IPS DF 6.9 (cell line): ENCODE data around the gene AKR1D1.
"Not testable (repeated sequence)": the region's sequence is repeated elsewhere in the genome, so short reads cannot be mapped to it uniquely, and the experiment has no call there.

ENCODE experiments used
- DNase-seq: peaks from one replicate; pipeline ENCODE4 v3.0.0-alpha.2; 2013; ENCODE audit warnings: low read depth, low spot score
- H3K27ac ChIP-seq: one replicate; pipeline ENCODE4 v1.5.1; 2013; ENCODE audit warnings: low read length, control low read depth
- H3K27me3 ChIP-seq: 2 replicates; pipeline ENCODE4 v1.6.1; 2013; ENCODE audit warnings: mild to moderate bottlenecking, low read length; ENCODE audit not compliant: control insufficient read depth, insufficient read depth
- H3K36me3 ChIP-seq: 2 replicates; pipeline ENCODE4 v1.6.1; 2013; ENCODE audit warnings: low read length; ENCODE audit not compliant: control insufficient read depth, insufficient read depth
- H3K4me1 ChIP-seq: 2 replicates; pipeline ENCODE4 v1.6.1; 2013; ENCODE audit warnings: low read length; ENCODE audit not compliant: control insufficient read depth, insufficient read depth
- H3K4me3 ChIP-seq: 2 replicates; pipeline ENCODE4 v1.5.1; 2013; ENCODE audit warnings: mild to moderate bottlenecking, low read length
- H3K9me3 ChIP-seq: 2 replicates; pipeline ENCODE4 v1.6.1; 2013; ENCODE audit warnings: low read length, inconsistent platforms; ENCODE audit not compliant: control insufficient read depth, insufficient read depth
- WGBS: extraction: QIAGEN DNeasy Blood & Tissue Kit; methylation state at CpG from one replicate; pipeline ENCODE4 v1.1.7; 2013; ENCODE audit warnings: mixed read lengths, missing lambda C conversion rate; ENCODE audit not compliant: insufficient read length, insufficient coverage; 5-methylcytosine and 5-hydroxymethylcytosine counted together

The AKR1D1 gene

DNA sequence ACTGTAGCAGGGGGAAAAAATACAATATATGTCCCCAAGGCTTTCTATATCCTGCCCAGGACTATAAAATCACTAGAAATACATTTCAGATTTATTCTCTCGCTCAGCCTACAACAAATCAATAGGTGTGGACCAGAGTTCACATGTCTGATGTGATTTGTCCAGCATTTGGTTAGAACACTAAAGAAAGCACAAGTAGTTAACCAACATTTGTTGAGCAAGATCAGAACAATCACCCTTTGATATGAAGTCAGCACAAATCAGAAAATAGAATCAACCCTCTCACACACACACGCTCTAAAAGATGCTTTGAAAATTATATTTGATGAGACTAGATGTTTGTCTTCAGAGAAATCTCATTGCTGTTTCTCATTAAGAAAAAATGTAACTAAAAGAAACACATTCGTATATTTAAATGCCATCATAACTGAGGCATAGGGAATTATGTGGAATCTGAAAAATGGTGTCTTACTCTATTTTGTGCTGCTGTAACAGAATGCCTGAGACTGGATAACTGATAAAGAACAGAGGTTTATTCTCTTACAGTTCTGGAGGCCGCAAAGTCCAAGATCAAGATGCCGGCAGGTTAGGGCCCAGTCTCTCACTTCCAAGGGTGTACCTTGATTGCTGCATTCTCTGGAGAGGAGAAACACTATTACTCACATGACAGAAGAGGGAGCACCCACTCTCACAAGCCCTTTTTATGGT is 10.5 kb downstream of the AKR1D1 start:
- DNase-seq, result no peak
- no peaks in the 10 kb centered on the region for H3K36me3 ChIP-seq
- H3K4me3 ChIP-seq, result no peak overlapping the region
- no peaks in the 10 kb centered on the region for H3K27me3 ChIP-seq
- no peak overlapping the region for H3K27ac ChIP-seq
- H3K4me1 ChIP-seq, result no peaks in the 10 kb centered on the region
- H3K9me3 ChIP-seq, result no peaks in the 10 kb centered on the region
- WGBS, result no CpG with 5 or more reads among the region's 5 CpGs

DNA sequence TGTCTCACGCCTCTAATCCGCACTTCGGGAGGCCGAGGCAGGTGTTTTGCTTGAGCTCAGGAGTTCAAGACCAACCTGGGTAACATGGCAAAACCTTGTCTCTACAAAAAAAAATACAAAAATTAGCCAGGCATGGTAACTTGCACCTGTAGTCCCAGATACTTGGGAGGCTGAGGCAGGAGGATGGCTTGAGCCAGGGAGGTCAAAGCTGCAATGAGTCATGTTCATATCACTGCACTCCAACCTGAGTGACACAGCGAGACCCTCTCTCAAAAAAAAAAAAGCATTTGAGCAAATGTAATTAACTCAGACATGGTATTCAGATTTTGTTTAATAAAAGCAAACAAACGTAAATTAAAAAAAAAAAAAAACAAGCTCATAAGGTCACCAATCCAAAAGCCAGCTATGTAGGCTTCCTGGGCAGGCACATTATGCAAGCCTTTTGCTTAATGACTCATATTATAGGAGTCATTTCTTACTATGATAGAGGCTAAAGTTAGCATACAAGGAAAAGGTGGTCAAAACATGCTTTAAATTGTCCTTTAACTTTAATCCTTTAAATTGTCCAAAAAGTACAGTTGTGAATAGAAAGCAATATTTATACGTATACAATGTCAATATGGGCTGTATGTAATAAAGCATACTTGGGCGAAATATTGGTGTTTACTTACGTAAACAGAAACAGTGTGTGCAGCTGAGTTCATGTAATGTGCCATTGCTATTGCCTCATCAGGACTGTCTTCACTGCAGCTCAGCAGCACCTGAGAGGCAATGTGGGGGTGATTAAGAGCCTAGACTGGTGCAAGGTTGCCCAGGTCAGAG is 13.0 kb downstream of the AKR1D1 start:
- no peaks in the 10 kb centered on the region for H3K36me3 ChIP-seq
- no peak for DNase-seq
- no peaks in the 10 kb centered on the region for H3K27me3 ChIP-seq
- H3K4me3 ChIP-seq, result no peak overlapping the region
- no peaks in the 10 kb centered on the region for H3K9me3 ChIP-seq
- no peak overlapping the region for H3K27ac ChIP-seq
- no peaks in the 10 kb centered on the region for H3K4me1 ChIP-seq
- WGBS, result no CpG with 5 or more reads among the region's 9 CpGs

DNA sequence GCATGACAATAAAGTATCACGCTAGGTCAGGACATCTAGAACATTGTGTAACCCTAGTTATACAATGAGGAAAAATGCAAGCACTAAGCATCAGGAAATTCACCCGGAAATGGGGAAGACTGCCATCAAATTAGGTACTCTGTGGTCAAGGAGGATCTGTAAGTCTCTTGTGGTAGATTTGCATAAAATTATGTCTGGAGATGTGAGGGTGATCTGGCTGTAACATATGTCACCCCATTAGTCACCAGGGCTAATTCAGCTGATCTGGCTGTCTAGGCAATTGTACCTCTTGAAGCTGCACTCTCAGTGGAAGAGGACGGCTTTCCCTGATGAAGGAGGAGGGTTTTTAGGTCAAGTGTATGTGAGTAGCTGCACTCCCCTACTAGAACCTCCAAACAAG is 14.8 kb downstream of the AKR1D1 start:
- Histone ChIP-seq H3K36me3 (no peaks in the 10 kb centered on the region), H3K27me3 (no peaks in the 10 kb centered on the region), H3K4me3 (no peak overlapping the region), H3K9me3 (no peaks in the 10 kb centered on the region), H3K27ac (no peak overlapping the region), H3K4me1 (no peaks in the 10 kb centered on the region)
- no peak for DNase-seq
- WGBS, result no CpG with 5 or more reads among the region's 3 CpGs

DNA sequence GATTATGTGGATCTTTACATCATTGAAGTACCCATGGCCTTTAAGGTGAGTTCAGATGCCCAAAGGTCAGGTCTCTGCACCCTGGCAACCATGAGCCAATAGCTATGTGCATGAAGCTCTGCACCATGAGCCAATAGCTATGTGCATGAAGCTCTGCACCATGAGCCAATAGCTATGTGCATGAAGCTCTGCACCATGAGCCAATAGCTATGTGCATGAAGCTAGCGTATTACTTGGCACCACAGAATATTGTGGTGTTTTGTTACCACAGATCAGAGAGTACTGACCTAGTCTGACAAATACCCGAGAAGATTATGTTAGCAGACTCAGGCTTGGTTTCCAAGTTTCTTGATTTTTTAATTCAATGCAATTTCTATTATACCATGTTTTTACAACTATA is 15.6 kb downstream of the AKR1D1 start:
- H3K36me3 ChIP-seq, H3K4me3 ChIP-seq, H3K27ac ChIP-seq, H3K4me1 ChIP-seq, H3K27me3 ChIP-seq, DNase-seq, H3K9me3 ChIP-seq: not testable (repeated sequence)
- WGBS, result no CpG with 5 or more reads among the region's 2 CpGs

DNA sequence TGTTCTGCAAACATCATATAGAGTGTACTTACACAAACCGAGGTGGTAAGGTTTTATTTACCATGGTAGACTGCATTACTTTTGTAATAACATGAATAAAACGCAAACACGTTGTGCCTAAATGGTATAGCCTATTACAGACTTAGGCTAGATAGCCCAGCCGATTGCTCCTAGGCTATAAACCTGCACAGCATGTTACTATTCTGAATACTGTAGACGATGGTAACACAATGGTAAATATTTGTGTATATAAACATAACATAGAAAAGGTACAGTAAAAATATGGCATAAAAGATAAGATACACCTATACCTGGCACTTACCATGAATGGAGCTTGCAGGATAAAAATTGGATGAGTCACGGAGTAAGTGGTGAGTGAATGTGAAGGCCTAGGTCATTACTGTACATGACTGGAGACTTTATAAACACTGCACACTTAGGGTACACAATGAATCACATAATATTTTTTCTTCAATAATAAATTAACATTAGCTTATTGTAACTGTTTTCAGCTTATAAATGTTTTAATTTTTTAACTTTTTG is 16.3 kb downstream of the AKR1D1 start:
- DNase-seq, result no peak
- WGBS, result no CpG with 5 or more reads among the region's 6 CpGs
- H3K36me3 ChIP-seq, result no peaks in the 10 kb centered on the region
- no peaks in the 10 kb centered on the region for H3K27me3 ChIP-seq
- H3K4me3 ChIP-seq, result no peak overlapping the region
- no peaks in the 10 kb centered on the region for H3K9me3 ChIP-seq
- H3K4me1 ChIP-seq, result 0 out of 2 replicates have a peak, but pooled peaks cover 2% of the 10 kb centered on the region
- H3K27ac ChIP-seq, result no peak overlapping the region

DNA sequence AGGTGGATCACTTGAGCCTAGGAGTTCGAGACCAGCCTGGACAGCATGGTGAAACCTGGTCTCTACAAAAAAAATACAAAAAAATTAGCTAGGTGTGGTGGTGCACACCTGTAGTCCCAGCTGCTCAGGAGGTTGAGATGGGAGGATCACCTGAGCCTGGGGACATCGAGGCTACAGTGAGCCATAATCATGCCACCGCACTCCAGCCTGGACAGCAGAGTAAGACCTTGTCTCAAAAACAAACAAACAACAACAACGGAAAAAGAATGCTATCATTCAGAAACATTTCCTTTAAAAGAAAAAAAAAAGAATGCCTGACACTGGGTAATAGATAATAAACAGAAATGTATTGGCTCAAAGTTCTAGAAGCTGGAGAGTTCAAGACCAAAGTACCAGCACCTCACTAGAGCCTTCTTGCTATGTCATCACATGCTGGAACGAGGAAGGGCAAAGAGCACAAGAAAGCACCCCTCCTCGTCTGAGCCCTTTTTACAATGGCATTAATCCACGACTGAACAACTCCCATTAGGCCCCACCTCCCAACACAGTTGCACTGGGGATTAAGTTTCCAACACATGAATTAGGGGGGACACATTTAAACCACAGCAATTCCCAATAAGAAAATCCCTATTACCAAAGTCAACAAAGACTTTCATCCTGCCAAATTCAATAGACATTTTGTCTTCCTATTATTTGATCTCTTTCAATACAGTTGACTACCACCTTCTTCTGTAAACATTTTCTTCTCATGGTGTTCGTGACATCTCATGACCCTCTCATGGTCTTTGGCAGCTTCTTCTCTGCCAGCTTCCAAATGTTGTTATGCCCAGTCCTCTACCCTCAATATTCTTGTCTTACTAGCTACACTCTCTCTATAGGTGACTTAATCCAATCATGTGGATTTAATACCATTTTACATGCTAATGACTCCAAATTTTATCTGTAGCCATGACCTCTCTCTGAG is 20.0 kb downstream of the AKR1D1 start:
- H3K27ac ChIP-seq, result no peak overlapping the region
- 0 out of 2 replicates have a peak, but pooled peaks cover 2% of the 10 kb centered on the region for H3K4me1 ChIP-seq
- no peaks in the 10 kb centered on the region for H3K9me3 ChIP-seq
- no peak for DNase-seq
- H3K36me3 ChIP-seq, result no peaks in the 10 kb centered on the region
- no CpG with 5 or more reads among the region's 8 CpGs for WGBS
- no peaks in the 10 kb centered on the region for H3K27me3 ChIP-seq
- no peak overlapping the region for H3K4me3 ChIP-seq

DNA sequence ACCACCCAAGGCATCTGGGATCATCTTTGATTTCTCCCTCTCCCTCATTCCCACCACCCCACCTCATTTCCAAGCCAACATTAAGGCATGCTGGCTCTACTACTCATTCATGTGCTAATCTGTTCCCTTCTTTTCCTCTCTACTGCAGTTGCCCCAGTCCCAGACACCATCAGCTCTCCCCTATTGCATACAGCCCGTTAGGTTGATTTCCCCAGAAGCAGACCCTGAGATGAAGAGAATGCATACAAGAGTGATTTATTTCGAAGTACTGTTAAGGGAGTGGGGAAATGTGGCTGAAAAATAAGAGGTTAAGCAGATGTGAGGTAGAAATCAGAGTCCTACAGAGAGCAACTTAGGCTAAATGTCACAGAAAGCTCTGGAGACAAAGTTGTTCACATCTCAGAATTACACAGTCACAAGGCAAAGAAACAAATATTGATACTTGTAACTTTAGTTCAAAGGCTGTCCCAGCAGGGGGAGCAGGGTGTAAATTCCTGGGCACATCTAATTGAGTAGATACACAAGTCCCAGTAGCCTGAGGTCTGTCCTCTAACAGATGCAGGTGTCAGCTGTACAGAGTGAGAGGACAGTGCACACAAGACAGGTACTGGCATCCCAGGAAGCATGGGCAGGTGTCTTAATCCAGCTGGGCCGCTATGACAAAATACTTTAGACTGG is 20.9 kb downstream of the AKR1D1 start:
- Histone ChIP-seq H3K27me3 (no peaks in the 10 kb centered on the region), H3K27ac (no peak overlapping the region), H3K9me3 (no peaks in the 10 kb centered on the region), H3K4me3 (no peak overlapping the region), H3K4me1 (0 out of 2 replicates have a peak, but pooled peaks cover 2% of the 10 kb centered on the region), H3K36me3 (no peaks in the 10 kb centered on the region)
- no peak for DNase-seq
- no CpG with 5 or more reads among the region's 3 CpGs for WGBS

DNA sequence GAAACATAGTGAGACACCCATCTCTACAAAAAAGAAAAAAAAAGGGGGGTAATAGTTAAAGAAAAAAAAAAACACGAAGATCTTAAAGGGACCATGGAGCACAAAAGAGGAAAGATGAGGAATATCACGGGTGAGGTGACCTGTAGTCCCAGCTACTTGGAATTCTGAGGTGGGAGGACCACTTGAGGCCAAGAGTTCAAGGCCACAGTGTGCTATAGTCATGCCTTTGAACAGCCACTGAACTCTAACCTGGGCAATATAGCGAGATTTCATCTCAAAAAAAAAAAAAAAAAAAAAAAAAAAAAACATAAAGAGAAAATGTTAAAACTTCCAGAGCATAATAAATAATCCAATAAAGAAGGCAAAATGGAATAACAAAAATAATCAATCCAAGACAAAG is 23.6 kb downstream of the AKR1D1 start:
- WGBS, result no CpG with 5 or more reads among the region's 3 CpGs
- Histone ChIP-seq H3K4me1 (0 out of 2 replicates have a peak, but pooled peaks cover 2% of the 10 kb centered on the region), H3K9me3 (no peaks in the 10 kb centered on the region), H3K4me3 (no peak overlapping the region), H3K36me3 (no peaks in the 10 kb centered on the region), H3K27ac (no peak overlapping the region), H3K27me3 (no peaks in the 10 kb centered on the region)
- DNase-seq, result no peak

DNA sequence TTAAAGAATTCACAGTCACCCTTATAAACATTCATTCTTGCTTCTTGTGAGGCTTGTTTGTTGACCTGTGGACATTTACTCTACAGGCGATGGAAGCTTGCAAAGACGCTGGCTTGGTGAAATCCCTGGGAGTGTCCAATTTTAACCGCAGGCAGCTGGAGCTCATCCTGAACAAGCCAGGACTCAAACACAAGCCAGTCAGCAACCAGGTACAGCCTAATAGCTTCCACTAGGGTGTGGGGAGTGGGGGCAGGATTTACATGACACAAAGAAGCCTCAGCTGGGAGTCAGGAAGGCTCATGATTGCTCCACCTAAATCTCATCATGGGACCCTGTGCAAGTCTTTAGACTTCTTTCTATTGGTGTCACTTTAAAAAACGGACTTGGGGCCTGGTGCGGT is 29.0 kb downstream of the AKR1D1 start:
- no peak for DNase-seq
- Histone ChIP-seq H3K4me3 (no peak overlapping the region), H3K27ac (no peak overlapping the region), H3K4me1 (peaks cover 1% of the 10 kb centered on the region; the same call in 1 of the 2 replicates), H3K9me3 (no peaks in the 10 kb centered on the region), H3K36me3 (no peaks in the 10 kb centered on the region), H3K27me3 (no peaks in the 10 kb centered on the region)
- WGBS, result no CpG with 5 or more reads among the region's 5 CpGs
